Motor neuron (in vitro differentiated cells): ENCODE results near the gene KCNE2. TPM values are rescaled to one million over a fixed set of nuclear protein-coding genes. Genes with fewer than 3 reads are reported as not detected.
A peak's percentile ranks its signal among the peaks of the same experiment; 100 is the strongest.

Experiments
- ATAC-seq, 8 experiments: fragments of 200-7000 bp; cut with Tn5 transposase; replicated peaks in 6 of 8; 2 replicates each; pipeline ENCODE4 v1.8.0; 2021; ENCODE audit warnings: mild to moderate bottlenecking in 8 of 8, moderate library complexity in 8 of 8
- H3K27ac ChIP-seq, 2 donors: fragments of 250-450 bp; sonication (Bioruptor Pico); 2 replicates each; pipeline ENCODE4 v1.9.0; 2021; ENCODE audit warnings: antibody characterized with exemption in 2 of 2, mild to moderate bottlenecking in 2 of 2, moderate library complexity in 1 of 2
- H3K4me1 ChIP-seq, 2 donors: fragments of 250-450 bp; sonication (Bioruptor Pico); replicated peaks in 1 of 2; 2 replicates each; pipeline ENCODE4 v1.6.1; 2021; ENCODE audit warnings: antibody characterized with exemption in 2 of 2, mild to moderate bottlenecking in 2 of 2, moderate library complexity in 1 of 2
- H3K4me3 ChIP-seq, 5 donors: fragments of 250-450 bp; sonication (Bioruptor Pico); 2 replicates each; pipeline ENCODE4 v1.9.0; 2021; ENCODE audit warnings: antibody characterized with exemption in 5 of 5, mild to moderate bottlenecking in 5 of 5, moderate library complexity in 4 of 5
- WGBS, 10 experiments: fragments of 450-650 bp; shearing (Covaris generic); methylation state at CpG; one replicate each; pipeline ENCODE4 v1.0.0; 2022; 5-methylcytosine and 5-hydroxymethylcytosine counted together
- in situ Hi-C, 9 experiments: fragments of 400-800 bp; cut with MboI; loops; one replicate each; pipeline ENCODE4 v1.15.0; 2021; ENCODE audit warnings: low sequenced_read_pairs in 9 of 9, low pct_unique_long_range_greater_than_20kb in 2 of 9; ENCODE audit not compliant: unreplicated experiment in 9 of 9
- total RNA-seq, 8 experiments: library from RNA; unstranded; fragments of 300-600 nt; gene quantifications; 2 replicates each; pipeline versions ENCODE4 v1.2.3 to v1.2.4, GENCODE V29; 2022

The KCNE2 gene, protein sequence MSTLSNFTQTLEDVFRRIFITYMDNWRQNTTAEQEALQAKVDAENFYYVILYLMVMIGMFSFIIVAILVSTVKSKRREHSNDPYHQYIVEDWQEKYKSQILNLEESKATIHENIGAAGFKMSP
- 1 to 10 TPM in 3 of 8 experiments, under 1 TPM in 4, not detected in 1; 0.32 to 1.5 (median 0.71) TPM for total RNA-seq

DNA sequence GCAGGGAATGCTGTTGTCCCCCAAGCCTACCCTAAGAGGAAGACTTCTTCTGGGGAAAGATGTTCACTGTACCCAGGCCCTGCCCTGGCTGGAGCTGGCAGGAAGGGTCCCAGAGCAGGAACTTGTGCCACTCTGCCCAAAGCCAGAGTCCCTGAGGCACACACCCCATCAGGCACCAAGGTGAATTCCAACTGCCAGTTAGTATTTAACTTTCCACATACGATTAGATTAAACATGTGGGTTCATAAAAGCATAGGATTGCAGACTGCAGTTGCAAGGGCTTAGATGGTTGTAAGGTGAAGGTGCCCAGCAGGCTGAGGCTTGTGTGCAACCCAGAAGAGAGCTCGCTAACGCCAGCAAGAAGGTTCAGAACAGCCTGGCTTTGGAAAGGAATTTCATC is at the start of gene KCNE2:
Gene KCNE2 (plus strand): TSS at position 274 of the 400 bp plus-strand sequence. CDS start 6,473 bp downstream, outside the sequence.
- no peak for ATAC-seq
- Histone ChIP-seq H3K4me1 (no peaks in the 10 kb centered on the region), H3K27ac (no peak within 1 kb of the TSS), H3K4me3 (no peak within 1 kb of the TSS)
- WGBS, 10 experiments, result 60 to 100% (median 93%) methylated on average over 1 to 3 of the region's 3 CpGs; no CpG with 5 or more reads in 4 of the 10 experiments
- in situ Hi-C loops, result no loop called here

GRCh38 chr21:34319585-34319984 is 44.2 kb upstream of the KCNE2 start:
- no peak overlapping the region for H3K4me3 ChIP-seq
- 44 to 100% (median 85%) methylated on average over 2 to 3 of the region's 3 CpGs; no CpG with 5 or more reads in 1 of the 10 experiments for WGBS, 10 experiments
- in situ Hi-C loops, result no loop called here
- no peak overlapping the region for H3K27ac ChIP-seq
- no peak for ATAC-seq
- no peaks in the 10 kb centered on the region for H3K4me1 ChIP-seq

GRCh38 chr21:34320011-34320410 is 43.8 kb upstream of the KCNE2 start:
- Histone ChIP-seq H3K4me1 (no peaks in the 10 kb centered on the region), H3K4me3 (no peak overlapping the region), H3K27ac (no peak overlapping the region)
- in situ Hi-C loops, result no loop called here
- WGBS, 10 experiments, result 60 to 100% (median 95%) methylated on average over 1 to 4 of the region's 4 CpGs; no CpG with 5 or more reads in 2 of the 10 experiments
- no peak for ATAC-seq

GRCh38 chr21:34330055-34330454 is 33.8 kb upstream of the KCNE2 start:
- ATAC-seq, result no peak
- H3K4me1 ChIP-seq, result no peaks in the 10 kb centered on the region
- in situ Hi-C loops, result no loop called here
- no peak overlapping the region for H3K27ac ChIP-seq
- WGBS, 10 experiments, result 60 to 90% (median 73%) methylated on average over 2 to 6 of the region's 8 CpGs; no CpG with 5 or more reads in 6 of the 10 experiments
- H3K4me3 ChIP-seq, result no peak overlapping the region

DNA sequence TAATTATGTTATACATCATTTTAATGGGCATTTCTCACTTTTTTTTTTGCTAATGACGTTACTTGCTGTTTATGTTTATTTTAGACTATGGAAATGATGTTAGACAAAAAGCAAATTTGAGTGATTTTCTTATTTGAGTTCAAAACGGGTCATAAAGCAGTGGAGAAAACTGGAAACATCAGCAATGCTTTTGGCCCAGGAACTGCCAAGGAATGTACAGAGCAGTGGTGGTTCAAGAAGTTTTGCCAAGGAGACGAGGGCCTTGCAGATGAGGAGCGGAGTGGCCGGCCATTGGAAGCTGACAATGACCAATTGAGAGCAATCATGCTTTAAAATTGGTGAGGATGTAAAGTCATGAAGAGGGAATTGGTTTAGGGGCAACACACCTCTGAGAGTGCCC is 32.1 kb upstream of the KCNE2 start:
- ATAC-seq, result no peak
- in situ Hi-C loops, result no loop called here
- no peaks in the 10 kb centered on the region for H3K4me1 ChIP-seq
- 17 to 97% (median 83%) methylated on average over 2 to 5 of the region's 5 CpGs; no CpG with 5 or more reads in 1 of the 10 experiments for WGBS, 10 experiments
- no peak overlapping the region for H3K4me3 ChIP-seq
- no peak overlapping the region for H3K27ac ChIP-seq

DNA sequence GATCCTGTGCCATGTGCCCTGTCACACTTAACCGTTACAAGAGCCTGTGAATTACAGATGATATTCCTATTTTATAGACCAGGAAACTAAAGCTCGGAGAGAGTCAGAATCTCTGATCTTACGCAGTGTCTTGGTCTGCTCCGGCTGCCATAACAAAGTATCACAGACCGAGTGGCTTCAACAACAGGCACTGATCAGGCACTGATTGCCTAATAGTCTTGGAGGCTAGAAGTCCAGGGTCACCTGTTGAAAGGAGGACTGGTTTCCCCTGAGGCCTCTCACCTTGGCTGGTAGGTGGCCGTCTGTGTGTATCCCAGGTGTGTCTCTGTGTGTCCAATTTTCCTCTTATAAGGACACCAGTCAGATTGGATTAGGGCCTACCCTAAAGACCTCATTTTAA is 31.5 kb upstream of the KCNE2 start:
- 33 to 100% (median 87%) methylated on average over 1 to 4 of the region's 6 CpGs; no CpG with 5 or more reads in 3 of the 10 experiments for WGBS, 10 experiments
- in situ Hi-C loops, result no loop called here
- Histone ChIP-seq H3K27ac (no peak overlapping the region), H3K4me1 (no peaks in the 10 kb centered on the region), H3K4me3 (no peak overlapping the region)
- no peak for ATAC-seq

GRCh38 chr21:34333121-34333739 is 30.6 kb upstream of the KCNE2 start:
- H3K27ac ChIP-seq, result no peak overlapping the region
- ATAC-seq, result no peak
- in situ Hi-C loops, result no loop called here
- no peak overlapping the region for H3K4me3 ChIP-seq
- H3K4me1 ChIP-seq, result no peaks in the 10 kb centered on the region
- 34 to 100% (median 80%) methylated on average over 1 to 8 of the region's 13 CpGs for WGBS, 10 experiments

DNA sequence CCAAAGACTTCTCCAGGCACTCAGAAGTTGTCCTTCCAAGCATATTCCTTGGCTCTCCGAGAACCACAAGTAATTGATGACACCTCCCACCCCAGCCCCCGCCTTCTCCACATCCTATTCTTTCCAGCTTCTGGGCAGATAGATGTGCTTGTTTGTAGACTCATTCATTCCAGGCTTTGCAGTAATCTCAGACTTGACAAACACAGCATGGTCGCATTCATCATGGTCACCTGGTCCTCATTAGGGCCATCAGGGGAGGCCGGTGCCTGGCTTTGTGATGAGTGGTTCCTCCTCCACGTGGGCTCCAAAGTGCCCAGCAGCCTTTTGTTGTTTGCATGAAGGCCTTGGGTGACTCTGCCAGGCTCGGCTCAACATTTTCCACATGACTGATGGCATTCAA is 28.5 kb upstream of the KCNE2 start:
- in situ Hi-C loops, result no loop called here
- peak in 3 of 8 experiments; percentile 30 to 69 (median 53) for ATAC-seq
- no peak overlapping the region for H3K27ac ChIP-seq
- H3K4me3 ChIP-seq, result no peak overlapping the region
- no peaks in the 10 kb centered on the region for H3K4me1 ChIP-seq
- 0 to 56% (median 18%) methylated on average over 1 to 5 of the region's 6 CpGs; no CpG with 5 or more reads in 5 of the 10 experiments for WGBS, 10 experiments

GRCh38 chr21:34336245-34336644 is 27.6 kb upstream of the KCNE2 start:
- WGBS, 10 experiments, result 0 to 92% (median 80%) methylated on average over 1 to 5 of the region's 5 CpGs; no CpG with 5 or more reads in 1 of the 10 experiments
- Histone ChIP-seq H3K4me3 (no peak overlapping the region), H3K27ac (no peak overlapping the region), H3K4me1 (no peaks in the 10 kb centered on the region)
- no peak for ATAC-seq
- in situ Hi-C loops, result no loop called here

DNA sequence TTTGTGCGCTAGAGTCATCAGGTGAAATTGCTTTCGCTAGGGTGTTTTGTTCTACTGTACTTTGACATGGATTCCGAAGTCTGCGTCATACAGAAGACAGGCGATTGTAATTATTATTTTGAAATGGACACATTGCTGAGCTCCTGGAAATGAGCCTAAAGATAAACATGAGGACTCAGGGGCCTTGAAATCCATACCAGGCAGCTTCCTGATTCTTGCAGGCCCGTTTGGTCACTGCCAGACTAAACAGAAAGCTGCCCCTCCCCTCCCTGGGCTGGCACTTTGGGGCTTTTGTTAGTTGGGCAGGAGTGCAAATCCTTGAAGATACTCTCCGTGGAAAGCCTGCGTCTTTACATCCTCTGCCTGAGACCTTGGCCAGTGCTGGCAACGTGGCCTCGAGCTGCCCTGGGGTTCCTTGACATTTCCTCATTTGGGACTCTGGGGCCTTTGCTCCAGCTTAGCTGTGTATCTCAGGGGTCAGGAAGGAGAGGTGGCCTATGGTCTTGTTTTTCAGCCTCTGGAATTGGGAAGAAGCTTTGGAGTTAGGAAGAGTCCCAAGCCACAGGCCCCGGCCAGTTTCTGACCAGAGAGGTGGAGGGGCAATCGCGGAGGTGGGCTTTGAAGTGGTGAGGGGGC is 26.9 kb upstream of the KCNE2 start:
- WGBS, 10 experiments, result 42 to 98% (median 82%) methylated on average over 2 to 7 of the region's 13 CpGs; no CpG with 5 or more reads in 1 of the 10 experiments
- H3K4me1 ChIP-seq, result no peaks in the 10 kb centered on the region
- H3K4me3 ChIP-seq, result no peak overlapping the region
- in situ Hi-C loops, result no loop called here
- no peak for ATAC-seq
- H3K27ac ChIP-seq, result no peak overlapping the region

DNA sequence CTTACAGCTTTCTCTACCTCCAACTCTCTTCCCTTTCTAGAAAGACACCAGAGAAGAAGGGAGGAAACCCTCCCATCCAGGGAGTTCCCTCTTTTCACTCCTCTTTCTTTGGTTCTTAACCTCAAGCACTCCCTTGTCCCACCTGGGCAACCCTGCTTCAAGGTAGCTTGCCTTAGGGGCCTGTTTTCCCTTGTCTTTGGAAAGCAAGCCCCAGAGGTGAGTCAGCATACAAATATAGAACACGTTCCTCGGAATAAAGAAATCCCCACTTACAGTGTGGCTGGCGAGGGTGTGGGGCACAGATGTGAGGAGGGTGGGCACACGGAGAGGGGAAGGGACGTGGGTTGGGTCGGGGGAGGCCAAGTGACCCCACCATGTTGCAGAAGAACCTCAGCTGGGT is 26.1 kb upstream of the KCNE2 start:
- H3K4me1 ChIP-seq, result no peaks in the 10 kb centered on the region
- H3K27ac ChIP-seq, result no peak overlapping the region
- H3K4me3 ChIP-seq, result no peak overlapping the region
- no peak for ATAC-seq
- 80% methylated on average over 2 of the region's 6 CpGs; no CpG with 5 or more reads in 9 of the 10 experiments for WGBS, 10 experiments
- in situ Hi-C loops, result no loop called here

- ATAC-seq, result no peak
- in situ Hi-C loops, result no loop called here
- WGBS, 10 experiments, result 87 to 99% (median 92%) methylated on average over 2 to 8 of the region's 8 CpGs; no CpG with 5 or more reads in 5 of the 10 experiments
Measured at GRCh38 chr21:34338226-34338625, 25.6 kb upstream of the KCNE2 start.

GRCh38 chr21:34340061-34340460 is 23.7 kb upstream of the KCNE2 start:
- Histone ChIP-seq H3K4me3 (no peak overlapping the region), H3K27ac (no peak overlapping the region), H3K4me1 (no peaks in the 10 kb centered on the region)
- ATAC-seq, result no peak
- WGBS, 10 experiments, result 40 to 100% (median 76%) methylated on average over 1 of the region's 3 CpGs; no CpG with 5 or more reads in 4 of the 10 experiments
- in situ Hi-C loops, result no loop called here

More at GRCh38 chr21:34338226-34338625, 25.6 kb upstream of the KCNE2 start:
- Histone ChIP-seq H3K4me3 (no peak overlapping the region), H3K4me1 (no peaks in the 10 kb centered on the region), H3K27ac (no peak overlapping the region)
